PFSK-1 (cell line): ENCODE measurements around the gene CLASP1.

Experiments
- FOXP2 ChIP-seq: optimal IDR thresholded peaks from 2 replicates; pipeline ENCODE3; 2011; ENCODE audit warnings: borderline replicate concordance, control low read depth, inconsistent platforms; ENCODE audit not compliant: insufficient read depth; ENCODE audit errors: extremely low read length, extremely low read depth
- POLR2AphosphoS5 ChIP-seq: IDR thresholded peaks from 2 replicates; pipeline ENCODE4 v1.6.1; 2012; ENCODE audit warnings: low read depth, mild to moderate bottlenecking, control low read depth, low read length, moderate library complexity
- TF ChIP-seq, protein P1 (sequence below), 2 experiments: IDR thresholded peaks; 2 replicates each; pipeline versions ENCODE4 v1.6.1 to v1.8.0; 2011 to 2012; ENCODE audit warnings: low read depth in 2 of 2, low read length in 2 of 2, control low read depth in 1 of 2, inconsistent platforms in 1 of 2, mild to moderate bottlenecking in 1 of 2, moderate library complexity in 1 of 2; ENCODE audit not compliant: insufficient read depth in 1 of 2

GRCh38 chr2:121510857-121511256 lies 138.4 kb downstream of the CLASP1 start:
- no peak for TF ChIP-seq POLR2AphosphoS5
- no peak for TF ChIP-seq FOXP2
- TF ChIP-seq, protein P1, sequence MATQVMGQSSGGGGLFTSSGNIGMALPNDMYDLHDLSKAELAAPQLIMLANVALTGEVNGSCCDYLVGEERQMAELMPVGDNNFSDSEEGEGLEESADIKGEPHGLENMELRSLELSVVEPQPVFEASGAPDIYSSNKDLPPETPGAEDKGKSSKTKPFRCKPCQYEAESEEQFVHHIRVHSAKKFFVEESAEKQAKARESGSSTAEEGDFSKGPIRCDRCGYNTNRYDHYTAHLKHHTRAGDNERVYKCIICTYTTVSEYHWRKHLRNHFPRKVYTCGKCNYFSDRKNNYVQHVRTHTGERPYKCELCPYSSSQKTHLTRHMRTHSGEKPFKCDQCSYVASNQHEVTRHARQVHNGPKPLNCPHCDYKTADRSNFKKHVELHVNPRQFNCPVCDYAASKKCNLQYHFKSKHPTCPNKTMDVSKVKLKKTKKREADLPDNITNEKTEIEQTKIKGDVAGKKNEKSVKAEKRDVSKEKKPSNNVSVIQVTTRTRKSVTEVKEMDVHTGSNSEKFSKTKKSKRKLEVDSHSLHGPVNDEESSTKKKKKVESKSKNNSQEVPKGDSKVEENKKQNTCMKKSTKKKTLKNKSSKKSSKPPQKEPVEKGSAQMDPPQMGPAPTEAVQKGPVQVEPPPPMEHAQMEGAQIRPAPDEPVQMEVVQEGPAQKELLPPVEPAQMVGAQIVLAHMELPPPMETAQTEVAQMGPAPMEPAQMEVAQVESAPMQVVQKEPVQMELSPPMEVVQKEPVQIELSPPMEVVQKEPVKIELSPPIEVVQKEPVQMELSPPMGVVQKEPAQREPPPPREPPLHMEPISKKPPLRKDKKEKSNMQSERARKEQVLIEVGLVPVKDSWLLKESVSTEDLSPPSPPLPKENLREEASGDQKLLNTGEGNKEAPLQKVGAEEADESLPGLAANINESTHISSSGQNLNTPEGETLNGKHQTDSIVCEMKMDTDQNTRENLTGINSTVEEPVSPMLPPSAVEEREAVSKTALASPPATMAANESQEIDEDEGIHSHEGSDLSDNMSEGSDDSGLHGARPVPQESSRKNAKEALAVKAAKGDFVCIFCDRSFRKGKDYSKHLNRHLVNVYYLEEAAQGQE (IDR thresholded peaks at IDR 0.05; ENCODE audit: insufficient read depth in 1 of 2, low read depth in 2 of 2, low read length in 2 of 2), result no peak
